ENCODE data around the gene LEFTY2. TPM values are rescaled to one million over a fixed set of nuclear protein-coding genes. Genes with fewer than 3 reads are reported as not detected.
"Not testable (repeated sequence)": the region's sequence is repeated elsewhere in the genome, so short reads cannot be mapped to it uniquely, and the experiment has no call there.

LEFTY2 gene
- total RNA-seq, 4 donors from 2014 or later = 0.36 to 4.5 (median 0.63) TPM; not detected in 1

DNA sequence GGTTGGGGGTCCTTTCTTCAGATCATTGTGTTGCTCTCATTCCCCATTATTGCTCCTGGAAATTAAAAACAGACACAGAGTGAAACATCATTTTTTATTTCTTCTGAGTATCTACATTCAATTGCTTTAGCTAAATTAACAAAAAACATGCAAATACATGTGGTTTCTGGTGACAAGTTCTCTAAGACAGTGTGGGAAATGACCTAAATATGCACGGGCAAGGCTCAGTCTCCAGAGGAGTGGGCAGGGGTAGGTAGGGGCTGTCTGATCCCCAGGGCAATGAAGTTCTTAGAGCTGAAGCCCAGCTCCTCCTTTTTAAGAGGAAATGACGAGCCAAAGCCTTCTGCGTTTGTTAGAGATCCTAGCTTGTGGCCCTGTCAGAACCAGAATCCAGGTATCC, 4.5 kb downstream of the LEFTY2 start:
- DNase-seq (ENCODE audit: low spot score) (no peak), ATAC-seq (ENCODE audit: low FRiP score) (no peak)
- TF ChIP-seq, protein P1, sequence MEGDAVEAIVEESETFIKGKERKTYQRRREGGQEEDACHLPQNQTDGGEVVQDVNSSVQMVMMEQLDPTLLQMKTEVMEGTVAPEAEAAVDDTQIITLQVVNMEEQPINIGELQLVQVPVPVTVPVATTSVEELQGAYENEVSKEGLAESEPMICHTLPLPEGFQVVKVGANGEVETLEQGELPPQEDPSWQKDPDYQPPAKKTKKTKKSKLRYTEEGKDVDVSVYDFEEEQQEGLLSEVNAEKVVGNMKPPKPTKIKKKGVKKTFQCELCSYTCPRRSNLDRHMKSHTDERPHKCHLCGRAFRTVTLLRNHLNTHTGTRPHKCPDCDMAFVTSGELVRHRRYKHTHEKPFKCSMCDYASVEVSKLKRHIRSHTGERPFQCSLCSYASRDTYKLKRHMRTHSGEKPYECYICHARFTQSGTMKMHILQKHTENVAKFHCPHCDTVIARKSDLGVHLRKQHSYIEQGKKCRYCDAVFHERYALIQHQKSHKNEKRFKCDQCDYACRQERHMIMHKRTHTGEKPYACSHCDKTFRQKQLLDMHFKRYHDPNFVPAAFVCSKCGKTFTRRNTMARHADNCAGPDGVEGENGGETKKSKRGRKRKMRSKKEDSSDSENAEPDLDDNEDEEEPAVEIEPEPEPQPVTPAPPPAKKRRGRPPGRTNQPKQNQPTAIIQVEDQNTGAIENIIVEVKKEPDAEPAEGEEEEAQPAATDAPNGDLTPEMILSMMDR (IDR thresholded peaks at IDR 0.05) = no peak

DNA sequence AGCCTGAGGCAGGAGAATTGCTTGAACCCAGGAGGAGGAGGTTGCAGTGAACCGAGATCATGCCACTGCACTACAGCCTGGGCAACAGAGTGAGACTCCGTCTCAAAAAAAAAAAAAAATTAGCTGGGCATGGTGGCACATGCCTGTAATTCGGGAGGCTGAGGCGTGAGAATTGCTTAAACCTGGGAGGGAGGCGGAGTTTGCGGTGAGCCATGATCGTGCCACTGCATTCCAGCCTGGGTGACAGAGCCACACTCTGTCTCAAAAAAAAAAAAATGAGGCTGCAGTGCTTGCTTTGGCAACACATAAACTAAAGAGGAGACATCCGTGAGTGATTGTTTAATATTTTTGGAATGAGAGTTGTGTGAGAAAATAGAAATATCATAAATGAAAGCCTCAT, 4.9 kb downstream of the LEFTY2 start:
- ATAC-seq (ENCODE audit: low FRiP score); DNase-seq (ENCODE audit: low spot score): not testable (repeated sequence)

DNA sequence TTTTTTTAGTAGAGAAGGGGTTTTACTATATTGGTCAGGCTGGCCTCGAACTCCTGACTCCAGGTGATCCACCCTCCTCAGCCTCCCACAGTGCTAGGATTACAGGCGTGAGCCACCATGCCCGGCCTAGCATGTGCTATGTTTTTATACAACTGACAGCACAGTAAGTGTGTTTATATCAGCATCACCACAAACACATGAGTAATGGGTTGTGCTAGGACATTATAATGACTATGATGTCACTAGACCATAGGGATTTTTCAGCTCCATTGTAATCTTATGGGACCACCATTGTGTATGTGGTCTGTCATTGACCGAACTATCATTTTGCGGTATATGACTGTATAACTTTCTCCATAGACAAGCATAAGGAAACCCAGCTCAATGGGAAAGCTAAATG, 6.3 kb downstream of the LEFTY2 start:
- TF ChIP-seq, protein P1 (IDR thresholded peaks at IDR 0.05) = no peak
- DNase-seq (ENCODE audit: low spot score) = no peak
- ATAC-seq (ENCODE audit: low FRiP score) = no peak

DNA sequence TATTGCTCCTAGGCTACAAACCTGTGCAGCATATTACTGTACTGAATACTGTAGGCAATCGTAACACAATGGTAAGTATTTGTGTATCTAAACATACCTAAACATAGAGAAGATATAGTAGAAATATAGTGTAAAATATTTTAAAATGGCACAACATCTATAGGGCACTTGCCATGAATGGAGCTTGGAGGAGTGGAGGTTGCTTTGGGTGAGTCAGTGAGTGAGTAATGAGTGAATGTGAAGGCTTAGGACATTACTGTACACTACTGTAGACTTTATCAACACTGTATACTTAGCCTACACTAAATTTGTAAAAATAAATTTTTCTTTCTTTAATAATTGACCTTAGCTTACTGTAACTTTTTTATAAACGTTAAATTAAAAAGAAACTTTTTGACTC, 7.9 kb downstream of the LEFTY2 start:
- ATAC-seq (ENCODE audit: low FRiP score) = no peak
- TF ChIP-seq, protein P1 (IDR thresholded peaks at IDR 0.05) = no peak

DNA sequence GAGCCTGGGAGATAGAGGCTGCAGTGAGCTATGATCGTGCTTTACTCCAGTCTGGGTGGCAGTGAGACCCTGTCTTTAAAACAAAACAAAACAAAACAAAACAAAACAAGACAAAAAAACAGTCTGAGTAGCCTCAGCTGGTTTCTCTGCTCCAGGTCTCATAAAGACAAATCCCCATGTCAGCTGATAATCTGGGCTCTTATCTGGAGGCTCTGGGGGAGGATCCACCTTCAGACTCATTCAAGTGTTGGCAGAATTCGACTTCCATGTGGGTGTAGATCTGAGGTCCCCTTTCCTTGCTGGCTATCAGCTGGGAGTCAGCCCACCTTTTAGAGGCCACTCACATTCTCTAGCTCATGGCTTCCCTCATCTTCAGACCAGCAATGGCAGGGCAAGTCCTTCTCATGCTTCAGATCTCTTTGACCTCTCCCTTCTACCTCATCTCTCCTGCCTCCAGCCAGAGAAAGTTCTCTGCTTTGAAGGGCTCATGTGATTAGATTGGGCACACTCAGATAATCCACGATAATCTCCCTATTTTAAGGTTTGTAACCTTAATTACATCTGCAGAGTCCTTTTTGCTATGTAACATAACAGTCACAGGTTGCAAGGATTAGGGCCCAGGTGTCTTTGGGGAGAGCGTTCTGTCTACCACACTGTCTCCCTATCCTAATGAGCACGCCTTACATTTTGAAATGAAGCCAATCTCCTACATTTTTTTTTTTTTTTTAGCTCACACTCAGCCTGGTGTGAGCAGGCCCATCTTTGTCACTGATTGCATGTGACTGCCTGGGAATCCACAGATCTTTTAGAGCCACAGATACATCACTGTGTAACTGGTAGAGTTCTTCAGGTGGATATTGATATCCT, 9.5 kb downstream of the LEFTY2 start:
- TF ChIP-seq, protein P1 (IDR thresholded peaks at IDR 0.05) = no peak
- ATAC-seq (ENCODE audit: low FRiP score) (no peak), DNase-seq (ENCODE audit: low spot score) (no peak)

More for the DNA sequence above, 7.9 kb downstream of the LEFTY2 start:
- no peak for DNase-seq (ENCODE audit: low spot score)

DNA sequence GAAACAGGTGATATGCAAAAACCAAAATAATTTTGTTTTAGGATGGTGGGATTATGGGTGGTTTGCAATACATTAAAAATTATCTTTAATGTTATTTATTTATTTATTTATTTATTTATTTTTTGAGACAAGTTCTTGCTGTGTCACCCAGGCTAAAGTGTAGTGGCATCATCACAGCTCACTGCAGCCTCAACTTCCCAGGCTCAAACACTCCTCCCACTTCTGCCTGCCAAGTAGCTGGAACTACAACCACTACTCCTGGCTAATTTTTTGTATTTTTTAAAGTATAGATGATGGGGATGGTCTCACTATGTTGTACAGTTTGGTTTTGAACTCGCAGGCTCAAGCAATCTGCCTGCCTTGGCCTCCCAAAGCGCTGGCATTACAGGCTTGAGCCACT, 10.5 kb downstream of the LEFTY2 start:
- TF ChIP-seq, protein P1 (IDR thresholded peaks at IDR 0.05) = no peak
- ATAC-seq (ENCODE audit: low FRiP score) (no peak), DNase-seq (ENCODE audit: low spot score) (no peak)

DNA sequence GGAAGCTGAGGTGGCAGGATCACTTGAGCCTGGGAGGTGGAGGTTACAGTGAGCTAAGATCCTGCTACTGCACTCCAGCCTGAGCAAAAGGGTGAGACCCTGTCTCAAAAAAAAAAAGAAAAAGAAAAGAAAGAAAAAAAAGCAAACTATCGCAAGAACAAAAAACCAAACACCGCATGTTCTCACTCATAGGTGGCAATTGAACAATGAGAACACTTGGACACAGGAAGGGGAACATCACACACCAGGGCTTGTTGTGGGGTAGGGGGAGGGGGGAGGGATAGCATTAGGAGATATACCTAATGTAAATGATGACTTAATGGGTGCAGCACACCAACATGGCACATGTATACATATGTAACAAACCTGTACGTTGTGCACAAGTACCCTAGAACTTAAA, 11.6 kb downstream of the LEFTY2 start:
- not testable (repeated sequence) for ATAC-seq (ENCODE audit: low FRiP score); DNase-seq (ENCODE audit: low spot score)

All from omental fat pad (tissue), 4 donors.